Erythroblast (primary cell): ENCODE data around the gene ABCD1.

Source experiments
- GATA1 ChIP-seq: IDR thresholded peaks from 2 replicates; pipeline ENCODE4 v1.6.1; 2011; ENCODE audit warnings: low read depth, mild to moderate bottlenecking, control low read depth, low read length, moderate library complexity
- POLR2A ChIP-seq: IDR thresholded peaks from 2 replicates; pipeline ENCODE4 v1.6.1; 2011; ENCODE audit warnings: mild to moderate bottlenecking, low read length

- TF ChIP-seq POLR2A (no peak), GATA1 (no peak)
These were observed 1.1 kb upstream of the ABCD1 start for GRCh38 chrX:153723351-153724251.
